ENCODE data around the gene LRG1. TPM values are rescaled to one million over a fixed set of nuclear protein-coding genes. Genes with fewer than 3 reads are reported as not detected.

LRG1 gene
- total and polyA plus RNA-seq, 9 of the 15 experiments (the other 6 are each of a cell fraction or from before 2014, with no cell fraction given), result 1.5 to 11.9 (median 8.7) TPM

GRCh38 chr19:4521888-4522242, 18.0 kb downstream of the LRG1 start (continued):
- no peak for TF ChIP-seq MCM2 (IDR thresholded peaks at IDR 0.05; ENCODE audit: low read depth)
- TF ChIP-seq ETS1 (conservative IDR thresholded peaks at IDR 0.05; ENCODE audit: control insufficient read depth, low read depth, low read length), result no peak
- TF ChIP-seq IRF1 (CRISPR knock-in tag; IDR thresholded peaks at IDR 0.05; ENCODE audit: borderline replicate concordance), result no peak
- TF ChIP-seq NFE2L1 (tag; IDR thresholded peaks at IDR 0.05; ENCODE audit: borderline replicate concordance, low read depth), result no peak
- no peak for TF ChIP-seq NR4A1 (CRISPR knock-in tag; IDR thresholded peaks at IDR 0.05)
- no peak for TF ChIP-seq NR4A1 (tag; IDR thresholded peaks at IDR 0.05)
- no peak for TF ChIP-seq PHF8 (IDR thresholded peaks at IDR 0.05; ENCODE audit: borderline replicate concordance, low read length)
- no peak for TF ChIP-seq RBFOX2 (IDR thresholded peaks at IDR 0.05; ENCODE audit: low read depth, low read length)
- no peak for TF ChIP-seq PHB (CRISPR knock-in tag; IDR thresholded peaks at IDR 0.05)
